Nephron (organoid): ENCODE measurements around the gene PDCD4.

Experiments
- H3K27ac Mint-ChIP-seq, 3 experiments: 2 replicates each; pipeline ENCODE4 v1.8.0; 2020; ENCODE audit warnings: mixed read lengths in 3 of 3, mild to moderate bottlenecking in 2 of 3, moderate library complexity in 1 of 3
- H3K27me3 Mint-ChIP-seq: 2 replicates; pipeline ENCODE4 v1.8.0; 2021; ENCODE audit warnings: low read depth, mild to moderate bottlenecking, moderate library complexity, mixed read lengths
- H3K36me3 Mint-ChIP-seq: 2 replicates; pipeline ENCODE4 v1.8.0; 2020; ENCODE audit warnings: low read depth, mixed read lengths
- H3K4me1 Mint-ChIP-seq: 2 replicates; pipeline ENCODE4 v1.8.0; 2020; ENCODE audit warnings: mixed read lengths
- H3K4me3 Mint-ChIP-seq, 3 experiments: 2 replicates each; pipeline ENCODE4 v1.8.0; 2020; ENCODE audit warnings: mild to moderate bottlenecking in 3 of 3, mixed read lengths in 3 of 3, moderate library complexity in 2 of 3
- H3K9me3 Mint-ChIP-seq: 2 replicates; pipeline ENCODE4 v1.8.0; 2020; ENCODE audit warnings: mixed read lengths
- CTCF ChIP-seq, 3 experiments: fragments of 200-600 bp; sonication (generic); IDR thresholded peaks; one replicate each; pipeline ENCODE4 v1.5.0; 2021; ENCODE audit warnings: antibody characterized with exemption in 3 of 3; ENCODE audit not compliant: unreplicated experiment in 3 of 3

The PDCD4 gene

DNA sequence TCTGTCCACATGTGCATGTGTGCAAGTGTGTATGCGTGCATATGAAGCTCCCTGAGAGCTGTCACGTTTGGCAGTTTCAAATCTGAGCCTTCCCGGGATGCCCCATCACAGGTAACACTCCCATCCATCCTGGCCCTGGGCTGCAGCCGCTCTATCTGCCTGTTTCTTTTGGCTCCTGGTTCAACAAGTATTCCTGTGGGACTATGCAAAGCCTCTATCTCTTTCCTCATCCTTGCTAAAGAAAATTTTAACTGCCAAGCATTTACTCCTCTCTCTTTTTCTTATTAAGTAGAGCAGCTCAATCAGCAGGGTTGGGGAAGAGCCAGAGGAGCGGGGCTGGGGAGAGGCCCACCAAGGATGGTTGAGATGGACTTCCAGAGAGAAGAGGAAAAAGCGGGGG, 24.4 kb upstream of the PDCD4 start:
- peak overlapping the region; percentile 76 to 95 (median 89) for H3K27ac Mint-ChIP-seq
- peak overlapping the region in 2 of 3 experiments; percentile 0 to 4 for H3K4me3 Mint-ChIP-seq
- no peaks in the 10 kb centered on the region for H3K36me3 Mint-ChIP-seq
- peaks cover 45% of the 10 kb centered on the region for H3K4me1 Mint-ChIP-seq
- H3K9me3 Mint-ChIP-seq = no peaks in the 10 kb centered on the region
- TF ChIP-seq CTCF (IDR thresholded peaks at IDR 0.05; ENCODE audit: unreplicated experiment in 3 of 3) = no peak
- no peaks in the 10 kb centered on the region for H3K27me3 Mint-ChIP-seq

DNA sequence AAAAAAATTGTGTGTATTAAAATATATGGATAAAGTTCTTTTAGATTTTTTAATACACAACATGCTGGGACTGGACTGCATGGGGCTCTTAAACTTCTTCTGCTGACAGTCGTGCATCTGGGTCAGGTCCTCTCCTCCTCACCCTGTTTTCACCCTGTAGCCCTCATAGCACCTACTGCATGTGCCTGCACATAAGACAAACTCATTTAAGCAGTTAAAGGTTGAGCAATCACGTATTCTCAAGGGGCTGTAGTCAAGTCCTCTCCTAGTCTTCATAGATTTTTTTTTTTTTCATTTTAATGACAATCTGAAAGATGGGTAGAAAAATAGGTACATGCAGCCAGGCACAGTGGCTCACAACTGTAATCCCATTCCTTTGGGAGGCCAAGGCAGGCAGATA, 23.6 kb upstream of the PDCD4 start:
- Mint-ChIP-seq H3K4me3 (no peak overlapping the region), H3K36me3 (no peaks in the 10 kb centered on the region), H3K27me3 (no peaks in the 10 kb centered on the region), H3K4me1 (peaks cover 37% of the 10 kb centered on the region), H3K9me3 (no peaks in the 10 kb centered on the region), H3K27ac (peak overlapping the region; percentile 57 to 95 (median 77))
- no peak for TF ChIP-seq CTCF (IDR thresholded peaks at IDR 0.05; ENCODE audit: unreplicated experiment in 3 of 3)

GRCh38 chr10:110850099-110850498, 21.6 kb upstream of the PDCD4 start:
- Mint-ChIP-seq H3K27me3 (no peaks in the 10 kb centered on the region), H3K27ac (no peak overlapping the region), H3K36me3 (no peaks in the 10 kb centered on the region), H3K4me3 (no peak overlapping the region), H3K9me3 (no peaks in the 10 kb centered on the region), H3K4me1 (peaks cover 32% of the 10 kb centered on the region)
- TF ChIP-seq CTCF (IDR thresholded peaks at IDR 0.05; ENCODE audit: unreplicated experiment in 3 of 3) = no peak

DNA sequence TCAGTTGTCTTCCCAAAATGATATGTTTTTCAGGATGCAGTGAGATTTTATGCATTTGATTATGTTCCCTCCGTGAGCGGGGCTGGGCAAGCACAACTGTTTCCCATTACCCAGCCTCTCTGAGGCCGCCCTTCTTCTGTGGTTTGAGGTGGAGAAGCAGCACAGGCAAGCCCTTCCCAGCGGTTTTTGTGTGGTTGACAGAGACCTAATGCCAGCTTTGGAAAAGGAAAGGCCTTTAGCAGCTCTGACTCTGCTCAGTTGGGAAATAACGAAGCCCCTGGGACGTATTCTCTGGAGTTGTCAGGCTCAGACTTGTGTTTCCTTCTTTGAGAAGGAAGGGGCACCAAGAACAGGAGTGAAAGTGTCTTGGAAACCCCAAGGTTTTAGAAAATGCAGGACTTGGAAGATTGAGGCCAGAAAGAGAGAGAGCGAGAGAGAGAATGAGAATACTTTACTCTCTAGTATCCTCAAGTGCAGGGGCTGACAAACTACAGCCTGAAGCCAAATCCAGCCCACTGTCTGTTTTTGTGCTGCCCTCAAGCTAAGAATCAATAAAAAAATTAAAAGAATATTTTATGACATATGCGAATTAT, 20.6 kb upstream of the PDCD4 start:
- H3K27ac Mint-ChIP-seq = peak overlapping the region in 2 of 3 experiments; percentile 19 to 31
- no peak for TF ChIP-seq CTCF (IDR thresholded peaks at IDR 0.05; ENCODE audit: unreplicated experiment in 3 of 3)
- H3K4me3 Mint-ChIP-seq = no peak overlapping the region
- no peaks in the 10 kb centered on the region for H3K9me3 Mint-ChIP-seq
- peaks cover 24% of the 10 kb centered on the region for H3K4me1 Mint-ChIP-seq
- no peaks in the 10 kb centered on the region for H3K36me3 Mint-ChIP-seq
- no peaks in the 10 kb centered on the region for H3K27me3 Mint-ChIP-seq

- Mint-ChIP-seq H3K36me3 (no peaks in the 10 kb centered on the region), H3K9me3 (no peaks in the 10 kb centered on the region), H3K27ac (no peak overlapping the region), H3K27me3 (no peaks in the 10 kb centered on the region), H3K4me1 (peaks cover 14% of the 10 kb centered on the region), H3K4me3 (no peak overlapping the region)
- no peak for TF ChIP-seq CTCF (IDR thresholded peaks at IDR 0.05; ENCODE audit: unreplicated experiment in 3 of 3)
Measured at GRCh38 chr10:110852255-110852896, 19.4 kb upstream of the PDCD4 start.

DNA sequence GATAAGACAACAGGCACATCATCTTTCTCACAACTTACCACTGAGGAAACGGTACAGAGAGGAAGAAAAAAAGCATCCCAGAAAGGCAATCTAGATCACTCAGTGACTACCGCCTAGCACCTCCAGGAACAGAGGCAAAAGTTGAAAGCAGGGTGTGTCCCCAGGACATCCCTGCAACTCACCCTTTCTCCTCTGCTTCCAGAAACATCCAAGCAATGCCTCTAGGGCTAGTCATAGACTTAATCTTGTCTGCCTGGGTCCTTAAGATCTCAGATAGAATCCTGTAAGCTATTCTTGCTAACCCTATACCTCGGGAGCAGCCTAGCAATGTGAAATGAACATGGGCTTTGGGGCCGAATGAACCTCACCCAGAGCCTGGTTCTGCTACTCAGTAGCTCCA, 18.8 kb upstream of the PDCD4 start:
- no peaks in the 10 kb centered on the region for H3K27me3 Mint-ChIP-seq
- no peaks in the 10 kb centered on the region for H3K9me3 Mint-ChIP-seq
- TF ChIP-seq CTCF (IDR thresholded peaks at IDR 0.05; ENCODE audit: unreplicated experiment in 3 of 3) = no peak
- no peaks in the 10 kb centered on the region for H3K36me3 Mint-ChIP-seq
- H3K27ac Mint-ChIP-seq = no peak overlapping the region
- H3K4me3 Mint-ChIP-seq = no peak overlapping the region
- H3K4me1 Mint-ChIP-seq = peaks cover 15% of the 10 kb centered on the region
